Neural cell (in vitro differentiated cells): Measurements from ENCODE around the gene CDC42BPB. TPM values are rescaled to one million over a fixed set of nuclear protein-coding genes. Genes with fewer than 3 reads are reported as not detected.

Source experiments
- H2AFZ ChIP-seq: fragments of 200-600, 300-800 bp; sonication (generic), shearing (Covaris generic); 2 replicates; pipeline ENCODE4 v1.6.0; 2014; ENCODE audit warnings: low read depth, mild to moderate bottlenecking, antibody characterized with exemption, low read length, moderate library complexity
- H3F3A ChIP-seq: fragments of 200-600 bp; shearing (Covaris generic); 2 replicates; pipeline ENCODE4 v1.6.1; 2016; ENCODE audit warnings: mild to moderate bottlenecking, moderate library complexity, mixed read lengths, antibody characterized with exemption, low read length; ENCODE audit not compliant: insufficient read depth, poor library complexity, severe bottlenecking
- H3K27ac ChIP-seq: fragments of 200-600, 300-800 bp; sonication (generic), shearing (Covaris generic); 2 replicates; pipeline ENCODE4 v1.5.1; 2014; ENCODE audit warnings: mild to moderate bottlenecking, low read length, moderate library complexity
- H3K27me3 ChIP-seq: fragments of 300-800, 200-600 bp; sonication (generic), shearing (Covaris generic); 2 replicates; pipeline ENCODE4 v1.6.0; 2014; ENCODE audit warnings: mild to moderate bottlenecking, low read depth, low read length, moderate library complexity; ENCODE audit not compliant: insufficient read depth
- H3K36me3 ChIP-seq: fragments of 300-800, 200-600 bp; sonication (generic), shearing (Covaris generic); 2 replicates; pipeline ENCODE4 v1.5.1; 2014; ENCODE audit warnings: mild to moderate bottlenecking, antibody characterized with exemption, low read length, moderate library complexity; ENCODE audit not compliant: insufficient read depth
- H3K4me2 ChIP-seq: fragments of 300-800, 200-600 bp; sonication (generic), shearing (Covaris generic); 2 replicates; pipeline ENCODE4 v1.6.0; 2014; ENCODE audit warnings: mild to moderate bottlenecking, low read length
- H3K4me3 ChIP-seq: fragments of 300-800, 200-600 bp; sonication (generic), shearing (Covaris generic); 2 replicates; pipeline ENCODE4 v1.5.1; 2014; ENCODE audit warnings: mild to moderate bottlenecking, low read length, moderate library complexity
- H3K79me2 ChIP-seq: fragments of 200-600 bp; shearing (Covaris generic); replicated peaks from 2 replicates; pipeline ENCODE4 v1.6.0; 2014; ENCODE audit warnings: mild to moderate bottlenecking, low read length, moderate library complexity; ENCODE audit not compliant: insufficient read depth
- H3K9ac ChIP-seq: fragments of 300-800, 200-600 bp; sonication (generic), shearing (Covaris generic); 2 replicates; pipeline ENCODE4 v1.6.1; 2016; ENCODE audit warnings: mild to moderate bottlenecking, low read length, mixed read lengths
- H3K9me2 ChIP-seq: fragments of 200-600 bp; shearing (Covaris generic); 2 replicates; pipeline ENCODE4 v1.6.1; 2016; ENCODE audit warnings: mild to moderate bottlenecking, low read length, mixed read lengths; ENCODE audit not compliant: insufficient read depth
- H3K9me3 ChIP-seq: fragments of 200-600, 300-800 bp; sonication (generic), shearing (Covaris generic); 2 replicates; pipeline ENCODE4 v1.6.1; 2016; ENCODE audit warnings: mild to moderate bottlenecking, mixed run types, low read length, moderate library complexity, mixed read lengths
- H4K20me1 ChIP-seq: fragments of 200-600 bp; shearing (Covaris generic); 2 replicates; pipeline ENCODE4 v1.6.1; 2016; ENCODE audit warnings: mild to moderate bottlenecking, mixed run types; ENCODE audit not compliant: insufficient read depth
- EP300 ChIP-seq: fragments of 450-650 bp; conservative IDR thresholded peaks from 2 replicates; pipeline ENCODE4 v1.6.1; 2014; ENCODE audit warnings: antibody characterized with exemption, mild to moderate bottlenecking, moderate library complexity; ENCODE audit not compliant: poor library complexity, severe bottlenecking
- EZH2 ChIP-seq: fragments of 200-600, 300-800 bp; shearing (Covaris generic), sonication (generic); IDR thresholded peaks from 2 replicates; pipeline ENCODE4 v1.6.1; 2014; ENCODE audit warnings: antibody characterized with exemption, low read length, borderline replicate concordance, mild to moderate bottlenecking; ENCODE audit not compliant: insufficient read depth, poor library complexity, severe bottlenecking
- MXI1 ChIP-seq: fragments of 450-650 bp; conservative IDR thresholded peaks from 2 replicates; pipeline ENCODE4 v1.6.1; 2014; ENCODE audit warnings: antibody characterized with exemption, mild to moderate bottlenecking; ENCODE audit not compliant: poor library complexity, severe bottlenecking
- POLR2AphosphoS5 ChIP-seq: IDR thresholded peaks from 2 replicates; pipeline ENCODE4 v1.6.1; 2012
- RAD21 ChIP-seq: fragments of 450-650 bp; conservative IDR thresholded peaks from 2 replicates; pipeline ENCODE4 v1.6.1; 2014; ENCODE audit warnings: antibody characterized with exemption, mild to moderate bottlenecking, moderate library complexity
- REST ChIP-seq: IDR thresholded peaks from 2 replicates; pipeline ENCODE4 v1.6.1; 2012; ENCODE audit warnings: borderline replicate concordance
- SMC3 ChIP-seq: fragments of 450-650 bp; conservative IDR thresholded peaks from 2 replicates; pipeline ENCODE4 v1.6.1; 2014; ENCODE audit warnings: antibody characterized with exemption, mild to moderate bottlenecking, moderate library complexity; ENCODE audit not compliant: poor library complexity
- TAF1 ChIP-seq: IDR thresholded peaks from 2 replicates; pipeline ENCODE4 v1.6.1; 2012; ENCODE audit warnings: low read depth
- polyA plus RNA-seq: library from polyadenylated mRNA; depleted of rRNA; stranded (reverse); fragments of >200 nt; gene quantifications from 2 replicates; pipeline ENCODE4 v1.2.3, GENCODE V29; 2014
- TF ChIP-seq, protein P1 (sequence below): fragments of 450-650 bp; IDR thresholded peaks from 2 replicates; pipeline ENCODE4 v1.5.1; 2014; ENCODE audit warnings: antibody characterized with exemption, mild to moderate bottlenecking, moderate library complexity; ENCODE audit not compliant: poor library complexity, severe bottlenecking

The CDC42BPB gene
- polyA plus RNA-seq, 1 donor from 2014 or later = 43.8 TPM

- H4K20me1 ChIP-seq = no peaks in the 10 kb centered on the region
- no peak overlapping the region for H3K9ac ChIP-seq
- H3K79me2 ChIP-seq = no peaks in the 10 kb centered on the region
- no peak for TF ChIP-seq TAF1
- TF ChIP-seq SMC3 = no peak
- TF ChIP-seq RAD21 = no peak
- no peak for TF ChIP-seq MXI1
- no peak for TF ChIP-seq POLR2AphosphoS5
- TF ChIP-seq EP300 = no peak
- TF ChIP-seq REST = no peak
- TF ChIP-seq, protein P1, sequence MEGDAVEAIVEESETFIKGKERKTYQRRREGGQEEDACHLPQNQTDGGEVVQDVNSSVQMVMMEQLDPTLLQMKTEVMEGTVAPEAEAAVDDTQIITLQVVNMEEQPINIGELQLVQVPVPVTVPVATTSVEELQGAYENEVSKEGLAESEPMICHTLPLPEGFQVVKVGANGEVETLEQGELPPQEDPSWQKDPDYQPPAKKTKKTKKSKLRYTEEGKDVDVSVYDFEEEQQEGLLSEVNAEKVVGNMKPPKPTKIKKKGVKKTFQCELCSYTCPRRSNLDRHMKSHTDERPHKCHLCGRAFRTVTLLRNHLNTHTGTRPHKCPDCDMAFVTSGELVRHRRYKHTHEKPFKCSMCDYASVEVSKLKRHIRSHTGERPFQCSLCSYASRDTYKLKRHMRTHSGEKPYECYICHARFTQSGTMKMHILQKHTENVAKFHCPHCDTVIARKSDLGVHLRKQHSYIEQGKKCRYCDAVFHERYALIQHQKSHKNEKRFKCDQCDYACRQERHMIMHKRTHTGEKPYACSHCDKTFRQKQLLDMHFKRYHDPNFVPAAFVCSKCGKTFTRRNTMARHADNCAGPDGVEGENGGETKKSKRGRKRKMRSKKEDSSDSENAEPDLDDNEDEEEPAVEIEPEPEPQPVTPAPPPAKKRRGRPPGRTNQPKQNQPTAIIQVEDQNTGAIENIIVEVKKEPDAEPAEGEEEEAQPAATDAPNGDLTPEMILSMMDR = no peak
- no peak for TF ChIP-seq EZH2
- H3K4me2 ChIP-seq = no peak overlapping the region
- no peaks in the 10 kb centered on the region for H3K9me2 ChIP-seq
- no peaks in the 10 kb centered on the region for H3K36me3 ChIP-seq
- no peaks in the 10 kb centered on the region for H3K27me3 ChIP-seq
- H2AFZ ChIP-seq = no peak overlapping the region
- H3F3A ChIP-seq = no peaks in the 10 kb centered on the region
- no peak overlapping the region for H3K27ac ChIP-seq
- no peaks in the 10 kb centered on the region for H3K9me3 ChIP-seq
- H3K4me3 ChIP-seq = no peak overlapping the region
Observed at GRCh38 chr14:102999227-102999895, 58.0 kb downstream of the CDC42BPB start.

- no peak overlapping the region for H2AFZ ChIP-seq
- no peak overlapping the region for H3K27ac ChIP-seq
- no peaks in the 10 kb centered on the region for H3K9me3 ChIP-seq
- TF ChIP-seq, protein P1 = no peak
- TF ChIP-seq MXI1 = no peak
- TF ChIP-seq EP300 = no peak
- TF ChIP-seq SMC3 = no peak
- TF ChIP-seq EZH2 = no peak
- TF ChIP-seq POLR2AphosphoS5 = no peak
- TF ChIP-seq REST = no peak
- no peak for TF ChIP-seq TAF1
- no peak for TF ChIP-seq RAD21
- no peaks in the 10 kb centered on the region for H4K20me1 ChIP-seq
- H3K79me2 ChIP-seq = no peaks in the 10 kb centered on the region
- no peak overlapping the region for H3K4me2 ChIP-seq
- H3K4me3 ChIP-seq = no peak overlapping the region
- H3K36me3 ChIP-seq = no peaks in the 10 kb centered on the region
- no peaks in the 10 kb centered on the region for H3F3A ChIP-seq
- no peaks in the 10 kb centered on the region for H3K27me3 ChIP-seq
- H3K9ac ChIP-seq = no peak overlapping the region
- H3K9me2 ChIP-seq = no peaks in the 10 kb centered on the region
Observed at GRCh38 chr14:102998393-102998792, 59.0 kb downstream of the CDC42BPB start.
